ENCODE results near the gene C4BPA.

The C4BPA gene

GRCh38 chr1:207109004-207109403 lies 5.0 kb downstream of the C4BPA start:
- no peak for ATAC-seq

GRCh38 chr1:207112616-207113296 lies 8.7 kb downstream of the C4BPA start:
- ATAC-seq: no peak
- TF ChIP-seq ISL1 (CRISPR knock-in tag; IDR thresholded peaks at IDR 0.05): no peak

More at GRCh38 chr1:207109004-207109403, 5.0 kb downstream of the C4BPA start:
- TF ChIP-seq ZNF8 (CRISPR knock-in tag; IDR thresholded peaks at IDR 0.05) (no peak), CSRNP3 (CRISPR knock-in tag; IDR thresholded peaks at IDR 0.05) (no peak), OSR1 (CRISPR knock-in tag; IDR thresholded peaks at IDR 0.05) (no peak), ZC3H10 (CRISPR knock-in tag; IDR thresholded peaks at IDR 0.05) (no peak), ISL1 (CRISPR knock-in tag; IDR thresholded peaks at IDR 0.05) (no peak), ZFP30 (CRISPR knock-in tag; IDR thresholded peaks at IDR 0.05) (no peak), PATZ1 (CRISPR knock-in tag; IDR thresholded peaks at IDR 0.05; ENCODE audit: borderline replicate concordance) (no peak), ZNF70 (CRISPR knock-in tag; IDR thresholded peaks at IDR 0.05) (no peak), SNAI2 (CRISPR knock-in tag; IDR thresholded peaks at IDR 0.05) (no peak)

GRCh38 chr1:207115269-207115668 lies 11.2 kb downstream of the C4BPA start:
- ATAC-seq: no peak
- no peak for TF ChIP-seq ESRRG (CRISPR knock-in tag; IDR thresholded peaks at IDR 0.05)
- no peak for TF ChIP-seq ZNF8 (CRISPR knock-in tag; IDR thresholded peaks at IDR 0.05)
- no peak for TF ChIP-seq RARB (CRISPR knock-in tag; IDR thresholded peaks at IDR 0.05)
- TF ChIP-seq OSR1 (CRISPR knock-in tag; IDR thresholded peaks at IDR 0.05): no peak
- TF ChIP-seq PATZ1 (CRISPR knock-in tag; IDR thresholded peaks at IDR 0.05; ENCODE audit: borderline replicate concordance): no peak
- no peak for TF ChIP-seq POU6F1 (CRISPR knock-in tag; IDR thresholded peaks at IDR 0.05; ENCODE audit: borderline replicate concordance, low read depth)
- no peak for TF ChIP-seq ZNF565 (CRISPR knock-in tag; conservative IDR thresholded peaks at IDR 0.05; ENCODE audit: low read depth)
- no peak for TF ChIP-seq TCF4 (CRISPR knock-in tag; IDR thresholded peaks at IDR 0.05; ENCODE audit: borderline replicate concordance)
- no peak for TF ChIP-seq ISL1 (CRISPR knock-in tag; IDR thresholded peaks at IDR 0.05)
- TF ChIP-seq TOX (CRISPR knock-in tag; IDR thresholded peaks at IDR 0.05; ENCODE audit: borderline replicate concordance): no peak
- no peak for TF ChIP-seq ARNTL (CRISPR knock-in tag; IDR thresholded peaks at IDR 0.05; ENCODE audit: borderline replicate concordance, low read depth)
- TF ChIP-seq ZFP30 (CRISPR knock-in tag; IDR thresholded peaks at IDR 0.05): no peak

GRCh38 chr1:207124389-207124788 lies 20.4 kb downstream of the C4BPA start:
- ATAC-seq: no peak
- TF ChIP-seq RARB (CRISPR knock-in tag; IDR thresholded peaks at IDR 0.05) (no peak), CSDC2 (CRISPR knock-in tag; IDR thresholded peaks at IDR 0.05) (no peak), ZNF8 (CRISPR knock-in tag; IDR thresholded peaks at IDR 0.05) (no peak), ZNF70 (CRISPR knock-in tag; IDR thresholded peaks at IDR 0.05) (no peak), ZFP3 (CRISPR knock-in tag; IDR thresholded peaks at IDR 0.05) (no peak), ESRRG (CRISPR knock-in tag; IDR thresholded peaks at IDR 0.05) (no peak), ZC3H10 (CRISPR knock-in tag; IDR thresholded peaks at IDR 0.05) (no peak), TSHZ2 (CRISPR knock-in tag; IDR thresholded peaks at IDR 0.05) (no peak), TCF4 (CRISPR knock-in tag; IDR thresholded peaks at IDR 0.05; ENCODE audit: borderline replicate concordance) (no peak), ZNF565 (CRISPR knock-in tag; conservative IDR thresholded peaks at IDR 0.05; ENCODE audit: low read depth) (no peak), ARNTL (CRISPR knock-in tag; IDR thresholded peaks at IDR 0.05; ENCODE audit: borderline replicate concordance, low read depth) (no peak), PATZ1 (CRISPR knock-in tag; IDR thresholded peaks at IDR 0.05; ENCODE audit: borderline replicate concordance) (no peak), PPARA (CRISPR knock-in tag; IDR thresholded peaks at IDR 0.05; ENCODE audit: borderline replicate concordance) (no peak), CSRNP3 (CRISPR knock-in tag; IDR thresholded peaks at IDR 0.05) (no peak)
